Skeletal muscle satellite cell (primary cell): ENCODE measurements around the gene SFTPB.
"Not testable (repeated sequence)": the region's sequence is repeated elsewhere in the genome, so short reads cannot be mapped to it uniquely, and the experiment has no call there.

Experiments used
- H3K27me3 ChIP-seq: 2 replicates; pipeline ENCODE4 v1.7.0; 2013; ENCODE audit warnings: low read length; ENCODE audit not compliant: control insufficient read depth, insufficient read depth
- H3K36me3 ChIP-seq: 2 replicates; pipeline ENCODE4 v1.7.0; 2013; ENCODE audit warnings: mild to moderate bottlenecking, control low read depth, low read length; ENCODE audit not compliant: insufficient read depth
- H3K4me1 ChIP-seq: 2 replicates; pipeline ENCODE4 v1.7.0; 2013; ENCODE audit warnings: low read length; ENCODE audit not compliant: control insufficient read depth, insufficient read depth
- H3K4me2 ChIP-seq: 2 replicates; pipeline ENCODE4 v1.7.0; 2013; ENCODE audit warnings: mild to moderate bottlenecking, low read length
- H3K4me3 ChIP-seq: 2 replicates; pipeline ENCODE4 v1.7.0; 2013; ENCODE audit warnings: low read length
- H3K9ac ChIP-seq: 2 replicates; pipeline ENCODE4 v1.7.0; 2013; ENCODE audit warnings: mild to moderate bottlenecking, low read depth, low read length, moderate library complexity
- H3K9me3 ChIP-seq: replicated peaks from 2 replicates; pipeline ENCODE4 v1.7.0; 2013; ENCODE audit warnings: mild to moderate bottlenecking, control low read depth, low read length

SFTPB gene

DNA sequence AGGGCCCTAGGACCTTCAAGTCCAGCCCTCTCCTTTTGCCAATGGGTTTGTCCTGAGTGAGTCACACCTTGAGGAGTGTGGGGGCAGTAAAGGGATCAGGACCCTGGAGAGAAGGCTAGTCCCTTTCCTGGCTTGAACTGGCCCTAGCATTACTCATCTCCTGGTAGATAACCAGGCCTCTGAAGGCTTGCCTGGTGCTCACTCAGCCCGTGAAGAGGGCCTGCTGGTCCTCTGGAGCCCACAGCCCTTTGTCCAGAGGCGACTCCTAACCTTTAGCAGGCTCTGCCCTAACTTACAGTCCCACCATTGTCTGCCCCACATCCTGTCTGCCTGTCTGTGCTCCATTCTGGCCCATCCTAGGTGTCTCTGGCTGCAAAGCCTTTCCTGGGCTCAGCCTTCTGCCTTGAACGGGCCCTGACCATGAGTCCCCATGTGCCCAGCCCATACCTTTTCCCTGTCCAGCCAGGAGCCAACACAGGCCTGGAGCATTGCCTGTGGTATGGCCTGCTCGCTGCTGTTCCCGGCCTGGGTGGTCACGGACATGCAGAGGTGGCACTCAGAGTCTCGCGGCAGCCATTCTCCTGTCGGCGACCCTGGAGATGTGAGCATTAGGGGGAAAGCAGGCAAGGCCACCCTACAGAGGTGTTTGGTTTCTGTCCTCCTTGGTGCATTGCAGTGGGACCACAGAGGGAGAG, 5.0 kb downstream of the SFTPB start:
- H3K27me3 ChIP-seq = no peaks in the 10 kb centered on the region
- no peak overlapping the region for H3K4me3 ChIP-seq
- no peaks in the 10 kb centered on the region for H3K36me3 ChIP-seq
- H3K9ac ChIP-seq = no peak overlapping the region
- no peak overlapping the region for H3K4me2 ChIP-seq
- no peaks in the 10 kb centered on the region for H3K9me3 ChIP-seq
- peaks cover 12% of the 10 kb centered on the region for H3K4me1 ChIP-seq

DNA sequence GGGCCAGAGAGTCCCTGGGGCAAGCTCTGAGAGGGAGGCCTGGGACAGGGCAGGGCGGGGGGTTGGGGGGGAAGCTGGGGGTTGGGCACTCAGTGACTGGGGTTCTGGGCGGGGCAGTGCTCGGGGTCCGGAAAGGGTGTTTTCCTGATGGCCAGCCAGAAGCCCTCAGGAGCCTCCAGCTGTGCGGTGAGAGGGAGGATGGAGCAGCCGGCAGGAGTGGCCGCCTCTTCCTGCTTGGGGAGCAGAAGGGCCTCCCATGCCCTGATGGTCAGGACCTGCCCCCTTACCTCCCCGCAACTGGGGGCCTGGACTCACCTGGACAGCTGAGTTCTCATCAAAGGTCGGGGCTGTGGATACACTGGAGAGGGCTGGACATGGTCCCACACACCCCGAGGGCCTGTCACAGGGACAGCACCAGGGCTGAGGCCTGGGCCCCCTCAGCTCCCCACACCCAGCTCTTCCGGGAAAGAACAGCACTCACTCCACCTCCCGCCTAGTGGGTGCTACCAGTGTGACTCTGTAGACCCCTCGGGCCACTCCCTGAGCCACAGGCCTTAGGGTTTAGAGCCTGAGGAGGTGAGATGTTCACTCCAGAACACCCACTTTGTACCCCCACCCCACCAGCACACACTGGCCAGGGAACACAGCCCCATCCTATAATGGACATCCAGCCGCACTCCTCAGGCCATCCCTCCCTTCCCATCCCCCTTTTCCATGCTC, 6.7 kb downstream of the SFTPB start:
- Histone ChIP-seq H3K4me2 (no peak overlapping the region), H3K4me1 (peaks cover 15% of the 10 kb centered on the region), H3K36me3 (no peaks in the 10 kb centered on the region), H3K4me3 (no peak overlapping the region), H3K27me3 (no peaks in the 10 kb centered on the region), H3K9me3 (no peaks in the 10 kb centered on the region), H3K9ac (no peak overlapping the region)

DNA sequence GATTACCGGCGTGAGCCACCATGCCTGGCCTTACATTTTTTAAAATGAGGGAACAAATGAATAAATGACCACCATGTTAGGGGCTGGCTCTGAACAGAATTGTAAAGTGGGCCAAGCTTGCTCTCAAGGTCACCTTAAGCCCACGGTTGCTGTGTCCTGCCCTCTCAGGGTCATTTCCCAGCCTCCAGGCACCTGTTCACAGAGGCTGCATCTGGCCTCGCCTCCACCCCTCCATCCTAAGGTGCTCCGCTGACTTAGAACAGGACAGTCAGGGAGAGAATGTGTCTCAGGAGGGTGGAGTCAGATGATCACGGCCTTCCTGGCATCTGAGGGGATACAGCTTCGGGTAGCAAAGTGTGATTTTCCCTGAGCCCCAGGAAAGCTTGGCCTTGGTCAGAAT, 7.3 kb downstream of the SFTPB start:
- no peaks in the 10 kb centered on the region for H3K27me3 ChIP-seq
- H3K4me2 ChIP-seq = no peak overlapping the region
- no peak overlapping the region for H3K9ac ChIP-seq
- no peaks in the 10 kb centered on the region for H3K36me3 ChIP-seq
- H3K4me1 ChIP-seq = peaks cover 21% of the 10 kb centered on the region
- H3K4me3 ChIP-seq = no peak overlapping the region
- H3K9me3 ChIP-seq = no peaks in the 10 kb centered on the region

DNA sequence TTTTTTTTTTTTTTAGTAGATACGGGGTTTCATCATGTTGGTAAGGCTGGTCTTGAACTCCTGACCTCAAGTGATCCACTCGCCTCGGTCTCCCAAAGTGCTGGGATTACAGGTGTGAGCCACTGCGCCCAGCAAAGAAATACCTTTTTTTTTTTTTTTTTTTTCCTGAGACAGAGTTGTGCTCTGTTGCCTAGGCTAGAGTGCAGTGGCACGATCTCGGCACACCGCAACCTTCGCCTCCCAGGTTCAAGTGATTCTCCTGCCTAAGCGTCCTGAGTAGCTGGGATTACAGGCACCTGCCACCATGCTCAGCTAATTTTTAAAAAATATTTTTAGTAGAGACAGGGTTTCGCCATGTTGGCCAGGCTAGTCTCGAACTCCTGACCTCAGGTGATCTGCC, 7.7 kb downstream of the SFTPB start:
- not testable (repeated sequence) for H3K9me3 ChIP-seq, H3K4me2 ChIP-seq, H3K9ac ChIP-seq, H3K4me3 ChIP-seq, H3K36me3 ChIP-seq, H3K27me3 ChIP-seq
- H3K4me1 ChIP-seq = peaks cover 25% of the 10 kb centered on the region

DNA sequence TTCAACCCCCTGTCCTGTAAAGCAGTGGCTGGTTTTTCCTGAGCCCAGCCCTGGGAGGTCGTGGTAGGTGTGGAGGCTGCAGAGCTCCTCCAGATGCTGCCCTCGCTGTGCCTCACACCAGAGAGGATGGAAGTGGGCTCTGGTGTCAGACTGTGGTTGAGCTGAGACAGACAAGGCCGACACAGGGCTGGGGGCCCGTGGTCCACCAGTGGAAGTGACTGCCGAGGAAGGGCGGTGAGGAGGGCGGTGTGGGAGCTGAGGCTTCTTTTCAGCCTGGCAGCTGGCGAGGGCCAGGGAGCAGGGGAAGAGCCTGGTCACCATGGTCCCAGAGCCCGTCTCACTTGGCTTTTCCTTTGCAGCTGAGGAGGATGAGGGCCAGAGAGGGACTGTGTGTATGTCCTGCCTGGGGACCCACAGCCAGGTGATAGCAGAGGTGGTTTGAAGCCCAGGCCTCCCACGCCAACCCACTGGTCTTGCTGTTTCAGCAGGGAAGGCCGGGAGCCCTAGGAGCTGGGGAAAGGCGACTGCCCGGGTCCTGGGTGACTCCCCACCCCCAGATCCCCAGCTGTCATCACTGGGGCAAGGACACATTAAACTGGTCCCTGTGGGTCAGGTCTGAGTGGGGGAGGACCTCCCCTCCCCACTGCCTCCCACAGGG, 8.5 kb downstream of the SFTPB start:
- H3K4me1 ChIP-seq = peaks cover 25% of the 10 kb centered on the region
- no peak overlapping the region for H3K9ac ChIP-seq
- no peaks in the 10 kb centered on the region for H3K36me3 ChIP-seq
- H3K4me3 ChIP-seq = no peak overlapping the region
- H3K9me3 ChIP-seq = no peaks in the 10 kb centered on the region
- H3K4me2 ChIP-seq = no peak overlapping the region
- H3K27me3 ChIP-seq = no peaks in the 10 kb centered on the region

DNA sequence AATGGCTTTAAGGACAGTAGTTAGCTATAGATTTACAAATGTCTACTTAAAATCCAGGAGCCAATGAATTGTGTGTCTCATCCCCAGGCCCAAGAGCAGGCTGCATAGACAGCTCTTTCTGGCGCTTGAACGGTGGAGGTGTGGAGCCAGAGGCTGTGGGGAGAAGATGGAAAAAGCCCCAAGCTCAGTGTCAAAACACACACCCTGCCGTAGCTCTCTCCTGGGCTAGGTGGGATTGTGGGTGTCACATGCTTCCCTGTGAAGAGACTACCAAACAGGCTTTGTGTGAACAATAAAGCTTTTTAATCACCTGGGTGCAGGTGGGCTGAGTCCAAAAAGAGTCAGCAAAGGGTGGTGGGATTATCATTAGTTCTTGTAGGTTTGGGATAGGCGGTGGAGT, 10.6 kb downstream of the SFTPB start:
- H3K9ac ChIP-seq, H3K27me3 ChIP-seq, H3K9me3 ChIP-seq, H3K36me3 ChIP-seq, H3K4me3 ChIP-seq, H3K4me2 ChIP-seq: not testable (repeated sequence)
- peaks cover 27% of the 10 kb centered on the region for H3K4me1 ChIP-seq

DNA sequence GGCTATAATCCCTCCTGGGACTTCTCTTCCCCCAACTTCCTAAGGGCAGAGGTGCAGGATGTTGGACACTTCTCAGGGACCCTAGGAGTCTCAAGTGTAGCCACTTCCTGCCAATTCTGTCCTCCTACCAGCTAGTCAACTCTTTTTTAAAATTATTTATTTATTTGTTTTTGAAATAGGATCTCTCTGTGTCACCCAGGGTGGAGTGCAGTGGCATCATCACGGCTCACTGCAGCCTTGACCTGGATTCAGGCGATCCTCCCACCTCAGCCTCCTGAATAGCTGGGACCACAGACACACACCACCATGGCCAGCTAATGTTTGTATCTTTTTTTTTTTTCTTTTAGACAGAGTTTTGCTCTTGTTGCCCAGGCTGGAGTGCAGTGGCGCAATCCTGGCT, 11.5 kb downstream of the SFTPB start:
- peaks cover 7% of the 10 kb centered on the region for H3K36me3 ChIP-seq
- no peak overlapping the region for H3K4me2 ChIP-seq
- H3K4me1 ChIP-seq = peaks cover 31% of the 10 kb centered on the region
- no peak overlapping the region for H3K4me3 ChIP-seq
- H3K9ac ChIP-seq = no peak overlapping the region
- H3K27me3 ChIP-seq = no peaks in the 10 kb centered on the region
- no peaks in the 10 kb centered on the region for H3K9me3 ChIP-seq

DNA sequence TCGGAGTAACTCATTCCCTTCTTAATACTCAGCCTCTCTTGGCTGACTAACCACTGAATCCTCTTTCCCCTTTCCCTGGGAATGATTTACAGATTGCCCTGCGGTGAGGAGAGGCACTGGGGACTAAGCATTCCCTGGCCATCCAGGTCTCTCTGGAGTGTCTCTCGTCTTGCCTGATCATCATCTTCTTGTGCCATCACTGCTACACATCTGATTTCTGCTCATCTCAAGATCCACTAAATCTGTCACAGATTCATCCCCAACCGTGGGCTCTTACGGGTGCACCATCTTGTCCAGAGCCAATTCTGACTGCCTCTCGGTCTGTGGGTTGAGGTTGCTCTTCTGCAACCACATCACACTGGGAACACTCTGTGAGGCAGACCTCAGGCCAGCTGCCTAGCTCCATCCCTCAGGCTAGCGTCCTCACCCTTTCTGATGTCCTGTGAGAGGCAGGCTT, 12.0 kb downstream of the SFTPB start:
- Histone ChIP-seq H3K4me2 (no peak overlapping the region), H3K9me3 (no peaks in the 10 kb centered on the region), H3K4me3 (no peak overlapping the region), H3K9ac (no peak overlapping the region), H3K27me3 (no peaks in the 10 kb centered on the region), H3K36me3 (peaks cover 12% of the 10 kb centered on the region), H3K4me1 (peaks cover 31% of the 10 kb centered on the region)

DNA sequence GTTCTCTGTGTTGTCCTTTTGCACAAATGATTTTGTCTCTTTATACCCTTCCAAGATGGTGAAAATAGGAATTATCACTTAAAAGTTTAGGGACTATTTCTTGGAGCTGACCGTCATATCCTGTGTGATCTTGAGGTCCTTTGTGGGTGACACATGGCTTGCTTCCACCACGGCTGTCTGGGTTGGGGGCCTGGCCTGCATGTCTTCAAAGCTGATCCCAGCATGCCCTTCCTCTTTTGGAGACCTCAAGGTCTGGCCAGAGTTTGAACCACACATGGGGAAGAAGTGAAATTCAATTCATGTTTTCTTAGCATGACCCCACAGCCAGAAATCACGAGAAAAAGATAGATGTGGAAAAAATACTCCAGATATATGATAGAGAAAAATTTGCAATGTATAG, 14.0 kb downstream of the SFTPB start:
- H3K4me3 ChIP-seq = no peak overlapping the region
- H3K27me3 ChIP-seq = no peaks in the 10 kb centered on the region
- H3K4me1 ChIP-seq = peaks cover 44% of the 10 kb centered on the region
- no peaks in the 10 kb centered on the region for H3K9me3 ChIP-seq
- H3K4me2 ChIP-seq = no peak overlapping the region
- H3K36me3 ChIP-seq = peaks cover 26% of the 10 kb centered on the region
- no peak overlapping the region for H3K9ac ChIP-seq

DNA sequence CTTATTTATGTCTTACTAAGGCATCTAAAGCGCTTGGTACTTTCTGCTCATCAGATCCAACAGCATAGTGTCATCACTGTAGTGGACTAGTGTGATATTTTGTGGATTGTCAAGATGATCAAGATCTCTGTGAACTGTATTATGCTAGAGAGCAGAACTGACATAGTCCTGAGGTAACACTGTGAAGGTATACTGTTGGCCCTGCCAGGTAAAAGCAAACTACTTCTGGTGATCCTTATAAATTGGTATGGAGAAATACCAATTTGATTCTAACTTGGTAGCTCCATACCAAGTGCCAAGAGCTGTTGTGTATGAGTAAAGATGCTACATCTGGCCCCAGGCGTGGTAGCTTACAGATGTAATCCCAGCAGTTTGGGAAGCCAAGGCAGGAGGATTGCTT, 15.9 kb downstream of the SFTPB start:
- no peaks in the 10 kb centered on the region for H3K27me3 ChIP-seq
- no peak overlapping the region for H3K4me3 ChIP-seq
- no peak overlapping the region for H3K9ac ChIP-seq
- H3K36me3 ChIP-seq = peaks cover 40% of the 10 kb centered on the region
- H3K9me3 ChIP-seq = no peaks in the 10 kb centered on the region
- peaks cover 53% of the 10 kb centered on the region for H3K4me1 ChIP-seq
- no peak overlapping the region for H3K4me2 ChIP-seq

DNA sequence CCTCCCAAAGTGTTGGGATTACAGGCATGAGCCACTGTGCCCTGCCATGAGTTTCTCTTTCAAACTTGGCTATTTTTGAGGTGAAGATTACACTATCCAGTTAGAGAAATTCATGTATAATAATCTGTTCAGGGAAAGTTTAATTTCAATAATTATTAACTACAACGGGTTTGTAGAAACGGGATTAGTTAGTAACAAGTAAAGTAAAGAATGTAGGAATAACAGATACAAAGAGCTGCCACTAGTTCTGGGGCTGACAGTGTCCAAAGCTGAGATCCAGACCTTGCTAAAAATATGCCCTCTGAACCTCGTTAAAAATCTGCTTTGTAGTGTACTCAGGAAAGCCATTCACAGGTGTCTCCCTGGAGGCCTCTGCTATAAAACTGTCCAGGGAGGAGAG, 16.9 kb downstream of the SFTPB start:
- Histone ChIP-seq H3K9me3 (no peaks in the 10 kb centered on the region), H3K4me1 (peaks cover 46% of the 10 kb centered on the region), H3K4me3 (no peak overlapping the region), H3K4me2 (no peak overlapping the region), H3K27me3 (no peaks in the 10 kb centered on the region), H3K36me3 (peaks cover 44% of the 10 kb centered on the region), H3K9ac (no peak overlapping the region)
